ENCODE results near the gene GAL3ST2. TPM values are rescaled to one million over a fixed set of nuclear protein-coding genes. Genes with fewer than 3 reads are reported as not detected.

GAL3ST2 gene
- total and polyA plus RNA-seq, 12 donors = 0.16 to 1.8 (median 0.61) TPM; not detected in 4

GRCh38 chr2:241748468-241749256 is 28.0 kb upstream of the GAL3ST2 start:
- Histone ChIP-seq H3K36me3 (replicated peaks in 1 of 2) (peaks cover 0 to 30% of the 10 kb centered on the region in 2 donors), H3K4me1 (replicated peaks in 1 of 2) (no peaks in the 10 kb centered on the region)
- 91 to 98% (median 92%) methylated on average over 26 to 32 of the region's 32 CpGs for WGBS, 4 donors

GRCh38 chr2:241750076-241750840 is 26.4 kb upstream of the GAL3ST2 start:
- intact Hi-C loops (cut with DNase I) = no loop called here
- Histone ChIP-seq H3K27ac (peak overlapping the region in 1 of 5 donors; percentile 66), H3K36me3 (replicated peaks in 1 of 2) (peaks cover 0 to 18% of the 10 kb centered on the region in 2 donors), H3K27me3 (no peaks in the 10 kb centered on the region), H3K4me1 (replicated peaks in 1 of 2) (no peaks in the 10 kb centered on the region), H3K4me3 (no peak overlapping the region), H3K9me3 (replicated peaks in 1 of 3) (no peaks in the 10 kb centered on the region)
- WGBS, 4 donors = 56 to 79% (median 67%) methylated on average over 13 to 22 of the region's 22 CpGs
- no peak for DNase-seq
- TF ChIP-seq, protein P1, sequence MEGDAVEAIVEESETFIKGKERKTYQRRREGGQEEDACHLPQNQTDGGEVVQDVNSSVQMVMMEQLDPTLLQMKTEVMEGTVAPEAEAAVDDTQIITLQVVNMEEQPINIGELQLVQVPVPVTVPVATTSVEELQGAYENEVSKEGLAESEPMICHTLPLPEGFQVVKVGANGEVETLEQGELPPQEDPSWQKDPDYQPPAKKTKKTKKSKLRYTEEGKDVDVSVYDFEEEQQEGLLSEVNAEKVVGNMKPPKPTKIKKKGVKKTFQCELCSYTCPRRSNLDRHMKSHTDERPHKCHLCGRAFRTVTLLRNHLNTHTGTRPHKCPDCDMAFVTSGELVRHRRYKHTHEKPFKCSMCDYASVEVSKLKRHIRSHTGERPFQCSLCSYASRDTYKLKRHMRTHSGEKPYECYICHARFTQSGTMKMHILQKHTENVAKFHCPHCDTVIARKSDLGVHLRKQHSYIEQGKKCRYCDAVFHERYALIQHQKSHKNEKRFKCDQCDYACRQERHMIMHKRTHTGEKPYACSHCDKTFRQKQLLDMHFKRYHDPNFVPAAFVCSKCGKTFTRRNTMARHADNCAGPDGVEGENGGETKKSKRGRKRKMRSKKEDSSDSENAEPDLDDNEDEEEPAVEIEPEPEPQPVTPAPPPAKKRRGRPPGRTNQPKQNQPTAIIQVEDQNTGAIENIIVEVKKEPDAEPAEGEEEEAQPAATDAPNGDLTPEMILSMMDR (IDR thresholded peaks at IDR 0.05) = no peak
- no peak for TF ChIP-seq POLR2A (IDR thresholded peaks at IDR 0.05)

More at GRCh38 chr2:241748468-241749256, 28.0 kb upstream of the GAL3ST2 start:
- intact Hi-C loops (cut with DNase I) = no loop called here
- no peak for DNase-seq
- Histone ChIP-seq H3K27ac (no peak overlapping the region), H3K4me3 (no peak overlapping the region), H3K27me3 (no peaks in the 10 kb centered on the region), H3K9me3 (replicated peaks in 1 of 3) (no peaks in the 10 kb centered on the region)
- TF ChIP-seq POLR2A (IDR thresholded peaks at IDR 0.05) = no peak
- TF ChIP-seq, protein P1 (IDR thresholded peaks at IDR 0.05) = no peak

DNA sequence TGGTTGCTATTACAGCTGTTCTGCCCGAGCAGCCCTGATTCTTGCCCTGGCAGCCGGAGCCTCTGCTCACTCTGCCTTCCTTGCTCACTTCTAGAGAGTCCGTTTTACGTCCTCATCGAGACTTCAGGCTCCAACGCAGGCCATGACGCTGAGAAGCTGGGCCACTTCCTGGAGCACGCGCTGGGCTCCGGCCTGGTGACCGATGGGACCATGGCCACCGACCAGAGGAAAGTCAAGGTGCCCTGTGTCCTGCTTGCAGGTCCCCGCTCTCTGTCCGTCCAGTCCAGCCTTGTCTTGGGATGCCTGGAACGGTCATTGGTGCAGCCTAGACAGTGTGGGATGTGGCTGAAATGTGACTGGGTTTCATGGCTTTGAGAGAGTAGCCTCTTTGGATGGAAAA is 25.5 kb upstream of the GAL3ST2 start:
- peaks cover 0 to 26% of the 10 kb centered on the region in 2 donors for H3K36me3 ChIP-seq (replicated peaks in 1 of 2)
- H3K27me3 ChIP-seq = no peaks in the 10 kb centered on the region
- no peaks in the 10 kb centered on the region for H3K4me1 ChIP-seq (replicated peaks in 1 of 2)
- intact Hi-C loops (cut with DNase I) = no loop called here
- DNase-seq = no peak
- H3K9me3 ChIP-seq (replicated peaks in 1 of 3) = no peaks in the 10 kb centered on the region
- H3K27ac ChIP-seq = peak overlapping the region in 1 of 5 donors; percentile 66
- 85 to 97% (median 92%) methylated on average over 7 to 15 of the region's 15 CpGs for WGBS, 4 donors
- no peak overlapping the region for H3K4me3 ChIP-seq
- TF ChIP-seq, protein P1 (IDR thresholded peaks at IDR 0.05) = no peak
- no peak for TF ChIP-seq POLR2A (IDR thresholded peaks at IDR 0.05)

- Histone ChIP-seq H3K9me3 (replicated peaks in 1 of 3) (no peaks in the 10 kb centered on the region), H3K4me3 (no peak overlapping the region), H3K27ac (no peak overlapping the region), H3K27me3 (no peaks in the 10 kb centered on the region), H3K36me3 (replicated peaks in 1 of 2) (peaks cover 0 to 30% of the 10 kb centered on the region in 2 donors), H3K4me1 (replicated peaks in 1 of 2) (no peaks in the 10 kb centered on the region)
- no peak for DNase-seq
- intact Hi-C loops (cut with DNase I) = no loop called here
- 90 to 96% (median 93%) methylated on average over 5 to 18 of the region's 18 CpGs for WGBS, 4 donors
- TF ChIP-seq, protein P1 (IDR thresholded peaks at IDR 0.05) = no peak
- no peak for TF ChIP-seq POLR2A (IDR thresholded peaks at IDR 0.05)
Measured at GRCh38 chr2:241751776-241752175, 24.8 kb upstream of the GAL3ST2 start.

Measured in adrenal gland (tissue), 12 donors.